ENCODE data around the gene DUSP8. TPM values are rescaled to one million over a fixed set of nuclear protein-coding genes. Genes with fewer than 3 reads are reported as not detected.

DUSP8 gene
- total RNA-seq, 4 donors from 2014 or later, result 1.9 to 4.8 (median 3.0) TPM

DNA sequence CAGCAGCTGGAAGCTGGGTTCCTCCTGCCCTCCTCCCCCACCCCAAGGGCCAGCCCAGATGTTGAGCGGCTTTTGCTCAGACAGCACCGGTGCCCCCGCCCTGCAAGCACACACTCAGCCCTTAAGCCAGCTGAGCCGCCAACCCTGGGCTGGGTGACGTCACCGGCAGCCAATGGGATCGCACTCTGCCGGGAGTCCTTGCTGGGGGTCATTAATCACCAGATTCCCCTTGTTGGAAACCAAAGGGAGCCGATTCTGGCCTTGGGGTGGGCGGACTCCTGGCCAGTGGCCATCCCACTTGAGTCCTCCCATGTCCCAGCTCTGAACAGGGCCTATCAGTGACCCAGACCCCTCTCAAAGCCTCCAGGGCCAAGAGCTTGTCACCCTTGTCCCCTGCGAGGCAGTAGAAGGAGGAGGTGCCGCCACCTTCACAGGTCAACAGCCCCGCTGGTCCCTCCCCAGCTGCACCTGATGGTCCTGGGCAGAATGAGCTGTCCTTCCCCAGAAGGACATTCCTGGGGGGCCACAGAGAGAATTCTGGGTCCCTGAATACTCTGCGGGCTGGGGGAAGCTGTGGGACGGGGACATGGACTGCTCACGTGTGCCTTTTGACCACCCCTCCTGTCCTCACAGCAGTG is 7.4 kb downstream of the DUSP8 start:
- Histone ChIP-seq H3K4me3 (no peak overlapping the region), H3K9me3 (no peaks in the 10 kb centered on the region), H3K27me3 (no peaks in the 10 kb centered on the region), H3K36me3 (peaks cover 3% of the 10 kb centered on the region), H3K27ac (no peak overlapping the region), H3K4me1 (peaks cover 11% of the 10 kb centered on the region)
- no peak for TF ChIP-seq POLR2AphosphoS5 (IDR thresholded peaks at IDR 0.05)
- TF ChIP-seq, protein P1, sequence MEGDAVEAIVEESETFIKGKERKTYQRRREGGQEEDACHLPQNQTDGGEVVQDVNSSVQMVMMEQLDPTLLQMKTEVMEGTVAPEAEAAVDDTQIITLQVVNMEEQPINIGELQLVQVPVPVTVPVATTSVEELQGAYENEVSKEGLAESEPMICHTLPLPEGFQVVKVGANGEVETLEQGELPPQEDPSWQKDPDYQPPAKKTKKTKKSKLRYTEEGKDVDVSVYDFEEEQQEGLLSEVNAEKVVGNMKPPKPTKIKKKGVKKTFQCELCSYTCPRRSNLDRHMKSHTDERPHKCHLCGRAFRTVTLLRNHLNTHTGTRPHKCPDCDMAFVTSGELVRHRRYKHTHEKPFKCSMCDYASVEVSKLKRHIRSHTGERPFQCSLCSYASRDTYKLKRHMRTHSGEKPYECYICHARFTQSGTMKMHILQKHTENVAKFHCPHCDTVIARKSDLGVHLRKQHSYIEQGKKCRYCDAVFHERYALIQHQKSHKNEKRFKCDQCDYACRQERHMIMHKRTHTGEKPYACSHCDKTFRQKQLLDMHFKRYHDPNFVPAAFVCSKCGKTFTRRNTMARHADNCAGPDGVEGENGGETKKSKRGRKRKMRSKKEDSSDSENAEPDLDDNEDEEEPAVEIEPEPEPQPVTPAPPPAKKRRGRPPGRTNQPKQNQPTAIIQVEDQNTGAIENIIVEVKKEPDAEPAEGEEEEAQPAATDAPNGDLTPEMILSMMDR (IDR thresholded peaks at IDR 0.05), result no peak
- no peak for TF ChIP-seq EP300 (IDR thresholded peaks at IDR 0.05)
- TF ChIP-seq POLR2A (IDR thresholded peaks at IDR 0.05), result no peak
- WGBS, result 41% methylated on average over 16 of the region's 16 CpGs
- DNase-seq (ENCODE audit: low spot score in 2 of 2), result peak in 1 of 2 donors; percentile 68

DNA sequence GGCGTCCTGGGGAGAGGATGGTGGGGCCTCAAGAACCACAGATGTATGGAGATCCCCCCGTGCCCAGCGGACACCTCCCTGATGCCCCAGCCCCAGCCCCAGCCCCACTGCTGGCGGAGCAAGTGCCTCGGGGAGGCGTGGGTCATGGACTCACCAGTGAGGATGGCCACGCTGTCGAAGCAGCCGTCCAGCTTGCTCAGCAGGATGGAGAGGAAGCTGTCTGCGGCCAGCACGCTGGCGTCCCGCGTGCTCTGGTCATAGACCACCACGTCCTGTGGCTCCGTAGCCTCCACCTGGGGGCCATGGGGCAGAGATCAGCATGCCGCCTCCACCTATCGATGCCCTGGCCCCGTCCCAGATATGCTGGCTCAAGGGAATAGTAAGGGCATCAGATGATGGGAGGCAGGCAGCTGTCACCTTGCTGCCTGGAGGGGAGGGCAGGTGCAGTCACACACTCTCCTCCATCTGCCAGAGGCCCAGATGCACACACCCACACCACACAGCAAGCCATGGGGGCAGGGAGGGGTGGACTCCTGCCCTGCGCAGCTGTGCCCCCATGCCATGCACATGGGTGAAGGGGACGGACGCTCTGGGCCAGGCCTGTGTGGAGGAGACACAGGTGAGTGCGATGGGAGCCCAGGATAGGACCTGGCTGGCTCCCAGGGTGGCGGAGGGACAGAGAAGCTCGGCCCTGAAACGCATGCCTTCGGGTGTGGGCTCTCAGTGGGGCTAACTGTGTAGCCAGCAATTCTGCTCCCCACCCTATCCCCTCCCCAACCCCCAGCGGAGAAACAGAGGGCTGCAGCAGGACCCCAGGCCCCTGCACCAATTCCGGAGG is 8.2 kb downstream of the DUSP8 start:
- Histone ChIP-seq H3K27me3 (no peaks in the 10 kb centered on the region), H3K27ac (no peak overlapping the region), H3K4me1 (peaks cover 13% of the 10 kb centered on the region), H3K36me3 (peaks cover 3% of the 10 kb centered on the region), H3K4me3 (no peak overlapping the region), H3K9me3 (no peaks in the 10 kb centered on the region)
- DNase-seq (ENCODE audit: low spot score in 2 of 2), result peak in 1 of 2 donors; percentile 59
- 63% methylated on average over 13 of the region's 29 CpGs for WGBS
- TF ChIP-seq POLR2A (IDR thresholded peaks at IDR 0.05), result no peak
- TF ChIP-seq POLR2AphosphoS5 (IDR thresholded peaks at IDR 0.05), result no peak
- TF ChIP-seq EP300 (IDR thresholded peaks at IDR 0.05), result no peak
- TF ChIP-seq, protein P1 (IDR thresholded peaks at IDR 0.05), result no peak

DNA sequence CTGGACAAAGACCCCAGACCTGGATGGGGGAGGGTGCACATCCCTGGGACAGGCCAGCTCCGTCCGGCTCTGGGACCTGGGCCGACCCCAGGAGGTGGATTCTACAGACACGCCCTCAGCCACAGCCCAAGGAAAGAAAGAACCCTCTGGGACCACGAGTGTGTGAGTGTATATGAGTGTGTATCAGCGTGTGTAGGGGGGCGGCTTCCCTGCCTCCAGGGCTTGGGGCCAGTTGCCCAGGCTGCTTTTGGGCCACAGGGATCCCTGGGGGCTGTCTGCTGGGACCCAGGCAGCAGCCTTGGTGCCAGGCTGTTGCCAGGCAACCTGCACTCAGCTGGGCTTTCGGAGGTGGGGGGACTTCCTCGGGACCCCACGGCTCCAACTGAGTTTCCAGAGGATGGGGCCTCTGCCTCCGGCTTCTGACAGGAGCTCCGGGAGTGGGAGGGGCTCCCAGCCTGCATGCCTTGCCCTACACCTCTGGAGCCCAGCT is 8.9 kb downstream of the DUSP8 start:
- peaks cover 3% of the 10 kb centered on the region for H3K36me3 ChIP-seq
- 70% methylated on average over 9 of the region's 12 CpGs for WGBS
- peaks cover 20% of the 10 kb centered on the region for H3K4me1 ChIP-seq
- DNase-seq (ENCODE audit: low spot score in 2 of 2), result peak in 1 of 2 donors; percentile 64
- no peak overlapping the region for H3K4me3 ChIP-seq
- no peak overlapping the region for H3K27ac ChIP-seq
- no peaks in the 10 kb centered on the region for H3K27me3 ChIP-seq
- H3K9me3 ChIP-seq, result no peaks in the 10 kb centered on the region
- no peak for TF ChIP-seq POLR2A (IDR thresholded peaks at IDR 0.05)
- TF ChIP-seq EP300 (IDR thresholded peaks at IDR 0.05), result no peak
- no peak for TF ChIP-seq POLR2AphosphoS5 (IDR thresholded peaks at IDR 0.05)
- TF ChIP-seq, protein P1 (IDR thresholded peaks at IDR 0.05), result no peak

DNA sequence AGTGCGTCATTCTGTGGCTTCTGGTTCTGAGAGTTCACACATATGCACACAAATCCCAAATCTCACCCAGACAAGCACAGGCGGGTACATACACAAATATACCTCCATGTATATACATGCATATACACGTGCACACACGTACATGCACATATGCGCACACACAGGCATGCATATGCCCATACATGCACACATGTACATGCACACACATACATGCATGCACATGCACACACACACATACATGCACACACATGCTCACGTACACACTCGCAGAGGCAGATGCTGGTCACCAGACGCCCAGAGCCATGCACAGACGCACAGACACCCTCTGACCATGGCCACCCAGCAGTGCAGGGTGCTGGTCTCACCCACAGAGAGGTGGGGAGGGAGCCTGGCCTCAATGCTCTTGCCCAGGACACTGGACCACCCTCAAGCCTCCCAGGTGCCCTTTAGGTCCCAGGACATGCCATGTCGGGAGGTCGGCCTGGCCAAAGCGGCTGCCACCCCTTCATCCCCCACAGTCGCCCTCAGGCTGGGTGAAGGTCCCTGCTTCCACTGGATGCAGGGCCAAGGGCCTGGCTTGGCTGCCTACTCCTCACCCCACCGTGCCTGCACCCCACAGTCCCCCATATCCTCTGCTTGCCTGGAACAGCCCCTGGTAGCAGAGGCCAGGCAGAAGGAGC is 9.5 kb downstream of the DUSP8 start:
- Histone ChIP-seq H3K4me1 (peaks cover 26% of the 10 kb centered on the region), H3K27ac (no peak overlapping the region), H3K4me3 (no peak overlapping the region), H3K36me3 (peaks cover 4% of the 10 kb centered on the region), H3K9me3 (no peaks in the 10 kb centered on the region), H3K27me3 (no peaks in the 10 kb centered on the region)
- TF ChIP-seq EP300 (IDR thresholded peaks at IDR 0.05) (no peak), POLR2AphosphoS5 (IDR thresholded peaks at IDR 0.05) (no peak), POLR2A (IDR thresholded peaks at IDR 0.05) (no peak)
- TF ChIP-seq, protein P1 (IDR thresholded peaks at IDR 0.05), result no peak
- no peak for DNase-seq (ENCODE audit: low spot score in 2 of 2)
- 100% methylated on average over 4 of the region's 14 CpGs for WGBS

Measured in suprapubic skin (tissue), 4 donors.